Measurements from ENCODE around the gene CTNNBIP1.

CTNNBIP1 gene

DNA sequence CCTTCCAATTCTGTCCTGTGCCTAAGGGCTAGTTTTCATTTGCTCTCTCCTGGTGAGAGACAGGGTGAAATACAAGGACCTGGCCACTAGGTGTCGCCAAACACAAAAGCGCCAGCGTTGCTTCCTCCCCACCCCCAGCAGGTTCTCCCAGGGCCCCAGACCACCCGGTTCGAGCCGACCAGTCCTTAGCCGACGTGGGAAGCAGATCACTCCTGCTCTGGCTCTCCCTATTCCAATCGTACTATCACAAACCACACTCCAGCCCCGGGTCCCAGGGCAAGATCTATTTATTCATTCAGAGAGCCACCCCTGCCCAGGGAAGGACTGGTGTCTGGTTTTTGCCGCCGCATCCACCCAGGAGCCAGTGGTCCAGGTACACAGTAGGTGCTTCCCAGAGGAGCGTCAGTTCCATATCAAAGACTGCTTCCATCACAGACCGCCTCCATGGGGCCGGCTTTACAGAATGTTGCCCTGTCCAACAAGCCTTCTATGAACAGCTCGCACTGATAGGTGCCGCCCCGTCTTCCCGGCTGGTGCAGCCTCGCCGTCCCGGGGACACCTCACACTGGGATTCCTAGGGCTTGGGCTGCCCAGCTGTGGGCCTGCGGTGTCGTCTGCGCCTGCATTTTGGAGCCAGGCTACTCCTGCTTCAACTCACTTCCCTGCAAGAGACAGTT lies 35.0 kb downstream of the CTNNBIP1 start:
- peak; percentile 7 for DNase-seq

DNA sequence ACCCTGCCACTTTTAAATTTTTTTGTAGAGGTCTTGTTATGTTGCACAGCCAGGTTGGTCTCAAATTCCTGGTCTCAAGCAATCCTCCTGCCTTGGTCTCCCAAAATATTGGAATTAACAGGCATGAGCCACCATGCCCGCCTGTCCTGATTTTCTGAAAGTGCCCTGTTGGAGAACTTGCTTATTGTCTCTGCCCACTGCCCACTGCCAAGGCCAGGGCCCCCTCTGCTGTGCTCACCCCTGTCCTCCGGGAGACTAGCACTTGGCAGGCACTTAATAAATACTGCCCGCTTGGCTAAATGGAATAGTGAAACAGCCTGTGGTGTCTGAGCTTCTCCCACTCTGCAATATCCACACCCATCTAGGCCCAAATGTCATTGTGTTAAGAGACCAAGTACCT lies 35.7 kb downstream of the CTNNBIP1 start:
- no peak for DNase-seq

- DNase-seq: no peak
These were observed 36.1 kb downstream of the CTNNBIP1 start for GRCh38 chr1:9873992-9874391.

DNA sequence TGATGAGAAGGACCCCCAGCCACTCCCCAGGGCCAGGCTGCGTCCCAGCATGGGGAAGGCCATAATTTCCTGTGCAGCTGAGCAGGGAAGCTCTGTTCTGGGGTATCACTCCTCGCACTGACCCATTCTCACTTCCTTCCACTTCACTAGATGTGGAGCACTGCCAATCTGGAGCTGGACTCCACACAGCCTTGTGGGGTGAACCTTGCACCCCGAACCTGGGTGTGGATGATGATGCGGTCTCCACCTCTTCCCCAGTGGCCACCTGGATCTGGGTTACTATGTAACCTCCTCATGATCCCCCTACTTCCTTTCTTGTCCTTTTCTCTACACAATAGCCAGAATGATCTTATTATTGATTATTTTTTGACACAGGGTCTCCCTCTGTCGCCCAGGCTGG lies 36.7 kb downstream of the CTNNBIP1 start:
- no peak for DNase-seq

DNA sequence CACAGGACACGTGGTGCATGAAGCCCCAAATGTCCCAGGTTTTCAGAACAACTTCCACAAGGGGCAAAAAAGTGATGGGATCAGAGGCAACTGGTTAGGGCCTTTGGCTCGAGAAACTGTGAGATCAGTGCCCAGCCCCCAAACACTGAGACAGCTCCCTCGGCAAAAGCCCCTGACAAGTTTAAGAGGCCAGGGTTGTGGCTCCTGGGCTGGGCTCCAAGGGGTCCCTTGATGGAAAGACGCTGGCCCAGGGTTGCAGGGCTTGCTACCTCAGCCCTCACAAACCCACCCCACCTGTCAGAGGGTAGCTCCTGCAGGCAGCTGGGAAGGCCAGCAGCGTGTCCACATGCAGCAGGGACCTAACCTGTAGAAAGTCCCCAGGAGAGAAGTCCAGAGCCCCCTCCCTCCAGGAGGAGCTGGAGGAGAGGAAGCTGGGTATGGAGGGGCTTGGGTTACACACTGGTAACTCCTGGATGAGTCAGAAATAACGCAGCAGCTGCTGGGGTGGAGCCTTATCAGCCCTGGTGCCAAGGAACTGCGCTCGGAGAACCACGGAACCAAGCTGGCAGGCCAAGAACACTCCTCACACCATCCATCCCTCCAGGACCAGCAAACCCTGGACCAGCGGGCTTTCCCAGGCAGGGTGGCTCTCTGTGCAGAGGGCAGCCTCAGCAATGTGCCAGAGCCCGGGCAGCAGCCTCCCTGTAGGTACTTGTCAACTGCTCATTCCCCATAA lies 37.5 kb downstream of the CTNNBIP1 start:
- no peak for DNase-seq

GRCh38 chr1:9871707-9872425 lies 38.2 kb downstream of the CTNNBIP1 start:
- no peak for DNase-seq

DNA sequence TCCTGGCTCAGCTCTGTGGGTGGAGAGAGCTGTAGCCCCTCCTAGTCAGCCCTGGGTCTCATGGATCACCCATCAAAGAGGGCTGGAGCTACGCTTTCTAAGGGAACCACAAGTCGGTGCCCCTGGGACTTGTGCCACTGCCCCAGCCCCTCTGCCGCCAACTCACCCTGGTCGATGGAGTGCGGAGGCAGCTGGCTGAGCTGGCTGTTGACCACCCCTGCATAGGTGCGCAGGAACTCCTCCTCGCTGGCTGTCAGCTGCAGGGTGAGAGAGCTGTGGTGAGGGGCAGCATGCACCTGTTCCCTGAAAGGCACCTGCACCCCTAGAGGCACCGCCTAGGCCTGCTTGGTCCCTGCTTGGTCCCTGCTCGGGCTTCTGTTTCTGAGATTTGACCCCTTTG lies 39.0 kb downstream of the CTNNBIP1 start:
- DNase-seq: no peak

DNA sequence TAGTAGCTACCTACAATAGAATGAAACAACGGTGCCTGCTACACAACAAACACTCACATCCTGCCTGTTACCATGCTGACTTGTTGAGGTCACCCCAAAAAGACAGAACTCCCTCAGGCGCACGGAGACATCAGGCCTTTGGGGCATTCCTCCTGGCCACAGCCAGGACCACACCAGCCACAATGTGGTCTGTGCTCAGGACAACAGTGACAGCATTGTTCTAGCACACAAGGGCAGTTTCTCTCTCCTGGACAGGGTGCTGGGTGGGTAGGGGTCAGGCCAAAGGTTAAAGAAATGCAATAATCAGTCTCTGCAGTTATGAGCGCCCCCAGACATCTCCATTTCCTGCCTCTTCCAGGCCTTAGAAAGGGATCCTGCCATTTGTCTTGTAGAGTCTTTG lies 39.5 kb downstream of the CTNNBIP1 start:
- no peak for DNase-seq

DNA sequence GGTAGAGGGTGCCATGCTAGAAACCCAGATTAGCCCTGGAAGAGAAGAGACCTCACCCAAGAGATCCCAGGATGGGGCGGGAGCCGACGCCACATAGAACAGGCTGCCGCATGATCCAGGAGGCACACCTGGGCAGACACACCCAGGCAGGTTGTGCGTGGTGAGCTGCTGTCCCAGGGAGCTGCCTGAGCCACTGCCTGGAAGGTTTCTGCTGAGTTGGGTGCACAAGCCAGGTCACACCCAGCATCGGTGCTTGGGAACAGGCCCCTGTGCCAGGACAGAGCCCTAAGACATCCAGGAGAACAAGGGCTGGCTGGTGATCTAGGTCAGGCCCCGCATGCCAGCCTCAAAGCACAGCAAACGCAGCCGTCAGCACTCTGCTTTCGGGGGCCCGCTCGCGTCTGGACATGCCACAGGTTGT lies 40.2 kb downstream of the CTNNBIP1 start:
- no peak for DNase-seq

- no peak for DNase-seq
These were observed 41.9 kb downstream of the CTNNBIP1 start for GRCh38 chr1:9868244-9868590.

GRCh38 chr1:9867408-9868243 lies 42.4 kb downstream of the CTNNBIP1 start:
- no peak for DNase-seq

DNA sequence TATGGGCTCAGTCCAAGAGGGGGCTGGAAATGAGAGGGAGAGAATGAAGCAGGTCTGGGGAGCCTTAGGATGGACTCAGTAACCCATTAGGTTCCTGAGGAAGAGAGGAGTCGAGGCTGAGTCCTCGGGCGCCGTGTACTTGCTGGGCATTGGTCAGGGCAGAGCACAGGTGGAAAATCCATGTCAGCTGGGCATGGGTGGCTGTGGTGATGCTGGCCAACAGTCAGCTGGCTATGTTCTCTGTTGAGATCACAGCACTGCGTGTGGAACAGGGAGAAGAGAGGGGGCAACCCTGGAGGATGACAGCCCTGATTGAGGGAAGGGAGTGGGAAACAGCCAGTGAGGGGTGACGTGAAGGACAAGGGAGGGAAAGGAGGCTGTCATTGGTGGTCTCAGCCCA lies 43.2 kb downstream of the CTNNBIP1 start:
- DNase-seq: no peak

- no peak for DNase-seq
These were observed 44.3 kb downstream of the CTNNBIP1 start for GRCh38 chr1:9865724-9866123.

DNA sequence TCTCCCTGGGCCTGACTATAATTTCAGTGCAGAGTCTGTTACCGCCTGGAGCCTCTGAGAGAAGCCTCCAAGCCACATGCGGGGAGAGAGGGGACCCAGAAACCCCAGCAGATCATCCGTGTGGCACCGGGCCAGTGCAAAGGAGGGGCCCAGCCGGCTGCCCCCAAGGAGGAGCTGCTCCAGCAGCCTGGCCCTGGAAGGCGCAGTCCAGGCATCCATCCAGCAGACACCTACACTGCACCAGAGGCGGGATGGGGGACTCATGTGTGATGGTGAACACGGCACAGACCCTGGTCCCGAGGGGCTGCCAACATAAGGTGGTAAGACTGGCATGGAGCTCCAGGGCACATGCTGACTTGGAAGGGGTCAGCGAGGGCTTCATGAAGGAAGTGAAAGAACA lies 46.7 kb downstream of the CTNNBIP1 start:
- no peak for DNase-seq

- DNase-seq: no peak
These were observed 48.7 kb downstream of the CTNNBIP1 start for GRCh38 chr1:9861360-9861759.

GRCh38 chr1:9860887-9861286 lies 49.2 kb downstream of the CTNNBIP1 start:
- no peak for DNase-seq

DNA sequence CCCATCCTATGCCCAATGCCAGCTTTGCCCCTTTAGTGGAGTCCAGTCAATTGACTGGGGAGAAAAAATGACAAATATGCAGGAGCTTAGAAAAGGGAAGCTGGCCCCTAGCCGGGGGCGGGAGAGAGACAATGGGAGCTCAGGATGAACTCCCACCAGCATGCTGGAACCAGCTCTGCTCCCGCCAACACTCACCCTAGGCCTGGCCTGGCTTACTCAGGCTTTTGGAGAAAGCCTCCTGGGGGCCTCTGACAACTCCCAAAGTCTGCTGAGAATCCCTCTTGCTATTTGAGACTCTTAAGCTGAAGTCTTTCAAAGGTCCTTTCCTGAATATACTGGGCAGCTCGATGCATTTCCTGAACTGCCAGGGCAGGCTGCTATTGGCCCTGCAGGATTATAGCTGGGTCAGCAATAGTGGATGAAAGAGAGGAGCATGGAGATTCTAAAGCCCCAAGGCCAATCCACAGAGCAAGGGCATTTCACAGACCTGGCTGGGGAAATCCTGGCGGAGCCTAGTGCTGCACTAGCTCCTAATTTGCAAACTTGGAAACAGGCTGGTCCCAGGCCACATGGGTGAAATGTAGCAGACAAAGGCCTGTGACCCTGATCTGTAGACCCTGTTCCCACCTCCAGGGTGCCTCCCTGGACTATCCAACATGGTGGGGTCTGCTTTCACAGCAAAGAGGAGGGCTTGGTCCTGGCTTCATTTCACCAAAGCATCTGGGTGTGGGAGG lies 50.6 kb downstream of the CTNNBIP1 start:
- DNase-seq: no peak

DNA sequence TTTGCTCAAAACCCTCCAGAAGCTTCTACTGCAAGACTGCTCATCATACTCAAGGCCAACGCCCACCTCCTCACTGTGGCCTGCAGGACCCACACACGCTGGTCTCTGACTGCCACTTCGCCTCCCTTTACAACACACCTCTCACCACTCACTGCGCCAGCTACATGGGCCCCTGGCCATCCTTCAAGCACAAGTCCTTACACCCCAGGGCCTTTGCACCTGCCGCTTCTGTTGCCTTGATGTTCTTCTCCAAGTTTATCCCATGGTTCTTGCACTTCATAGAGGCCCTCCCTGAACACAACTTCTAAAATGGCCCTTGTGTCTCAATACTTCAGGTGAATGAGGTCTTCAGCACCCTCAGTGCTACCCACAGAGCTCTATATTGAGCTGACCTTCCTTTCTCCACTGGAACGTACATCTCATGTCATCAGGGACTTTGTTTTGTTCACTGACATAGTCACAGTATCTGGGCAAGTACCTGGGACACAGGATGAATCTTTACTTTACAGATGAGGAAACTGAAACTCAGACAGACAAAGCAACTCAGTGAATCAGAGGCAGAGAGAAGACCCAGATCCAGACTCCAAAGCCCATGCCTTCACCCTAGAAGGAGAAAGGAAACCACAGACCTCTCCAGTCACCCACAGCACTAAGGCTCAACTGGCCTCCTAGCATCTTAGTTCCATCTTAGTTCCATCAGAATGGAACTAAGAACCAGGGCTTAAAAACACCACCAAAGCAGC lies 51.6 kb downstream of the CTNNBIP1 start:
- DNase-seq: no peak

- DNase-seq: no peak
These were observed 54.9 kb downstream of the CTNNBIP1 start for GRCh38 chr1:9855186-9855585.

- no peak for DNase-seq
These were observed 56.8 kb downstream of the CTNNBIP1 start for GRCh38 chr1:9853249-9853595.

GRCh38 chr1:9852410-9853248 lies 57.4 kb downstream of the CTNNBIP1 start:
- no peak for DNase-seq

All from NCI-H1436 treated with DMSO at 0.1 percent for 48 hours (cell line).